K562 (cell line): ENCODE data around the gene TMEM63A. TPM values are rescaled to one million over a fixed set of nuclear protein-coding genes. Genes with fewer than 3 reads are reported as not detected.

ENCODE experiments used
- CBX5 ChIP-seq: IDR thresholded peaks from 2 replicates; pipeline ENCODE4 v1.6.1; 2014; ENCODE audit warnings: low read depth, borderline replicate concordance
- CREB1 ChIP-seq, 2 experiments: sonication (generic) in 1 of 2; formaldehyde crosslinking in 1 of 2; IDR thresholded peaks; 2 replicates each; pipeline versions ENCODE4 v1.6.1 to v1.8.0; 2012 to 2022; ENCODE audit warnings: inconsistent platforms in 1 of 2, mild to moderate bottlenecking in 1 of 2, missing genetic modification reagents in 1 of 2, moderate library complexity in 1 of 2
- ETV6 ChIP-seq, 3 experiments: fragments of 150-350 bp in 1 of 3; sonication (generic) in 1 of 3; formaldehyde crosslinking in 1 of 3; IDR thresholded peaks; 2 replicates each; pipeline versions ENCODE4 v1.6.1 to v1.8.0; 2014 to 2022; ENCODE audit warnings: borderline replicate concordance in 2 of 3, low read depth in 2 of 3, antibody characterized with exemption in 1 of 3, low read length in 1 of 3, mild to moderate bottlenecking in 1 of 3, missing genetic modification reagents in 1 of 3
- EZH2 ChIP-seq: IDR thresholded peaks from 2 replicates; pipeline ENCODE4 v1.6.1; 2012; ENCODE audit warnings: low read depth, mild to moderate bottlenecking, inconsistent platforms, low read length, borderline replicate concordance
- HDAC2 ChIP-seq: fragments of 450-650 bp; IDR thresholded peaks from 2 replicates; pipeline ENCODE4 v1.6.1; 2016; ENCODE audit warnings: mild to moderate bottlenecking
- POLR2H ChIP-seq: IDR thresholded peaks from 2 replicates; pipeline ENCODE4 v1.6.1; 2016; ENCODE audit warnings: missing genetic modification characterization, low read depth, mild to moderate bottlenecking, control low read depth, missing compliant biosample characterization, moderate library complexity
- SNAPC5 ChIP-seq: fragments of 250-450 bp; sonication (Bioruptor Pico); IDR thresholded peaks from 2 replicates; pipeline ENCODE4 v1.8.0; 2021; ENCODE audit warnings: moderate library complexity, mild to moderate bottlenecking, inconsistent platforms
- TCF3 ChIP-seq: sonication (generic); formaldehyde crosslinking; IDR thresholded peaks from 2 replicates; pipeline ENCODE4 v1.4.0; 2020; ENCODE audit warnings: mild to moderate bottlenecking, missing genetic modification reagents
- ZBTB33 ChIP-seq: sonication (generic); formaldehyde crosslinking; IDR thresholded peaks from 2 replicates; pipeline ENCODE4 v1.8.1; 2023; ENCODE audit warnings: mild to moderate bottlenecking, missing genetic modification reagents
- ZNF121 ChIP-seq: sonication (generic); formaldehyde crosslinking; conservative IDR thresholded peaks from 2 replicates; pipeline ENCODE4 v1.8.0; 2022; ENCODE audit warnings: missing genetic modification reagents
- ZNF253 ChIP-seq: fragments of 250-450 bp; sonication (Bioruptor Pico); conservative IDR thresholded peaks from 2 replicates; pipeline ENCODE4 v1.6.1; 2021; ENCODE audit warnings: mild to moderate bottlenecking
- ZNF318 ChIP-seq, 2 experiments: fragments of 450-650 bp; IDR thresholded peaks; 2 replicates each; pipeline ENCODE4 v1.6.1; 2016; ENCODE audit warnings: mild to moderate bottlenecking in 2 of 2, borderline replicate concordance in 1 of 2, low read depth in 1 of 2, moderate library complexity in 1 of 2
- ZNF717 ChIP-seq: fragments of 250-450 bp; sonication (Bioruptor Pico); IDR thresholded peaks from 2 replicates; pipeline ENCODE4 v1.5.0; 2021
- ZNF75A ChIP-seq: fragments of 450-650 bp; formaldehyde crosslinking; IDR thresholded peaks from 2 replicates; pipeline ENCODE4 v1.4.0; 2020; ENCODE audit warnings: mild to moderate bottlenecking
- ZNF830 ChIP-seq: fragments of 250-450 bp; sonication (Bioruptor Pico); IDR thresholded peaks from 2 replicates; pipeline ENCODE4 v1.5.0; 2021; ENCODE audit warnings: mild to moderate bottlenecking
- polyA plus RNA-seq, 8 experiments: library from polyadenylated mRNA; depleted of rRNA in 4 of 8; stranded (reverse) in 5 of 8; unstranded in 3 of 8; fragments of >200 nt; fragmentation: Nextera tagmentation in 2 of 8; fragmentation: Illumina TruSeq in 1 of 8; extraction: Ambion mirVana in 2 of 8; extraction: Trizol in 1 of 8; gene quantifications; 2 replicates each; pipeline versions ENCODE4 v1.2.1 to v1.2.3, GENCODE V29; 2011 to 2014; ENCODE audit warnings: inconsistent platforms in 1 of 8, missing spikeins in 1 of 8
- total RNA-seq, 7 experiments: library from RNA; depleted of rRNA in 6 of 7; stranded (reverse); fragments of >200 nt in 6 of 7; fragmentation: Illumina TruSeq in 2 of 7; extraction: Trizol in 2 of 7; gene quantifications; 2 replicates each; pipeline versions ENCODE4 v1.2.1 to v1.2.3, GENCODE V29; 2011 to 2021; ENCODE audit warnings: low replicate concordance in 1 of 7

Gene TMEM63A
- total and polyA plus RNA-seq, 9 of the 15 experiments (the other 6 are each of a cell fraction or from before 2014, with no cell fraction given), result 2.0 to 54.6 (median 17.5) TPM

GRCh38 chr1:225928186-225929175, 46.3 kb upstream of the TMEM63A start (continued):
- TF ChIP-seq ZNF318 (IDR thresholded peaks at IDR 0.05; ENCODE audit: borderline replicate concordance in 1 of 2, low read depth in 1 of 2), result peak in 1 of 2 experiments; percentile 37; a peak in 1 of 4 replicates
- peak; percentile 83 for TF ChIP-seq ZBTB33
- TF ChIP-seq ZNF253, result no peak
- peak; percentile 100 for TF ChIP-seq TCF3 (CRISPR knock-in tag)
- peak; percentile 63 for TF ChIP-seq ZNF830 (CRISPR knock-in tag)
- no peak for TF ChIP-seq ZNF717 (CRISPR knock-in tag)
- TF ChIP-seq CREB1 (IDR thresholded peaks at IDR 0.05), result peak; percentile 82
- TF ChIP-seq CREB1 (CRISPR knock-in tag; IDR thresholded peaks at IDR 0.05), result no peak
- TF ChIP-seq CBX5, result no peak
- TF ChIP-seq POLR2H (tag), result peak; percentile 45; the same call in 1 of the 2 replicates
- TF ChIP-seq ETV6 (IDR thresholded peaks at IDR 0.05; ENCODE audit: borderline replicate concordance in 1 of 2, low read depth in 2 of 2, low read length in 1 of 2), result peak in 1 of 2 experiments; percentile 77; a peak in 1 of 4 replicates
- TF ChIP-seq ETV6 (CRISPR knock-in tag; IDR thresholded peaks at IDR 0.05; ENCODE audit: borderline replicate concordance), result no peak
- TF ChIP-seq ZNF75A, result 0 out of 2 replicates have a peak, but pooled peaks have one; percentile 29
- no peak for TF ChIP-seq ZNF121 (CRISPR knock-in tag)
- TF ChIP-seq HDAC2, result peak; percentile 92; the same call in 1 of the 2 replicates
- TF ChIP-seq SNAPC5 (CRISPR knock-in tag), result no peak
- TF ChIP-seq EZH2, result peak; percentile 86; the same call in 1 of the 2 replicates
